ENCODE results near the gene KCNK15. TPM values are rescaled to one million over a fixed set of nuclear protein-coding genes. Genes with fewer than 3 reads are reported as not detected.

Gene KCNK15
- total and polyA plus RNA-seq, 9 of the 15 experiments (the other 6 are each of a cell fraction or from before 2014, with no cell fraction given), result 0.03 to 0.30 (median 0.17) TPM; not detected in 5

DNA sequence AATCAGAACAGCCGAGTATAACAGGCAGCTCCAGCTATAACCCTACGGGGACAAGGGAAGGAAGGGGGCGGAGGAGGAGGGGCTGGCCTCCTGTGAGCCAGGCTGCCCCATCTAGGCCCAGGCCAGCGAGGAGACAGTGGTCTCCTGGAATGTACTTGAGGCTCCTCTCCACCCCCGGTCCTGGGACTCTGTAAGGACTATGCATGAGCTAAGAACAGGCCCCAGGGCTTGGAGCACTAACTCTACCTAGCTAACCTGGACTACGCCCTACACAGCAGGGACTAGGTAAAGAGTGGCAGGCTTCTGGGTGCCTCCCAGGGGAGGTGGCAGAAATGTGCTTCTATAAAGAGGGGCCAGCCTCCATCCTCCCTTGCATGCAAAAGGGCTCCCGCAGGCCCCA lies 8.9 kb downstream of the KCNK15 start:
- Histone ChIP-seq H4K20me1 (replicated peaks; ENCODE audit: control insufficient read depth, insufficient read depth, low read length) (no peaks in the 10 kb centered on the region; the same call in 1 of the 2 replicates), H3K4me2 (ENCODE audit: insufficient read depth, low read length) (no peak overlapping the region), H3K4me3 (no peak overlapping the region), H3K9ac (ENCODE audit: insufficient read depth in 1 of 2, low read depth in 2 of 2, low read length in 2 of 2) (no peak overlapping the region), H3K9me1 (ENCODE audit: control insufficient read depth, insufficient read depth, low read length) (no peaks in the 10 kb centered on the region), H3K36me3 (ENCODE audit: control insufficient read depth, insufficient read depth, low read length) (no peaks in the 10 kb centered on the region), H2AFZ (ENCODE audit: low read depth, low read length) (no peak overlapping the region), H3K9me3 (replicated peaks; ENCODE audit: control insufficient read depth, insufficient read depth, low read depth, low read length) (no peaks in the 10 kb centered on the region), H3K27me3 (ENCODE audit: control insufficient read depth in 2 of 2, insufficient read depth in 2 of 2, low read length in 2 of 2) (peaks cover 15 to 90% of the 10 kb centered on the region in 2 experiments; a peak in 4 of 5 replicates), H3K27ac (ENCODE audit: extremely low read depth, low read depth, low read length) (no peak overlapping the region), H3K4me1 (replicated peaks in 1 of 2; ENCODE audit: control insufficient read depth in 2 of 2, insufficient read depth in 2 of 2, low read length in 2 of 2) (peaks cover 0 to 18% of the 10 kb centered on the region in 2 experiments; a peak in 3 of 5 replicates), H3K79me2 (ENCODE audit: control insufficient read depth, insufficient read depth, low read length) (no peaks in the 10 kb centered on the region)
- WGBS (ENCODE audit: insufficient coverage, low coverage, missing lambda C conversion rate), result 0% methylated on average over 7 of the region's 7 CpGs
- ChIA-PET POLR2A (interaction anchor here (0.8 kb wide), 1 partner anchor 43 kb away, joined by 5 read pairs; no protein-coding TSS in a partner anchor), CTCF (ENCODE audit: low intra/inter-chr PET ratio) (no interaction called here)
- no peak for FAIRE-seq
- in situ Hi-C loops (cut with MboI) (no loop called here), intact Hi-C loops (cut with micrococcal nuclease) (no loop called here)
- no peak for ATAC-seq
- no peak for DNase-seq (ENCODE audit: extremely low read depth in 1 of 4, low spot score in 3 of 4)
- BruUV-seq (replicated peaks), result no TSS peak
- TF ChIP-seq POLR2AphosphoS2 (IDR thresholded peaks at IDR 0.05; ENCODE audit: low read length), result no peak
- TF ChIP-seq KDM2B (CRISPR knock-in tag; IDR thresholded peaks at IDR 0.05), result no peak
- no peak for TF ChIP-seq SUPT5H (IDR thresholded peaks at IDR 0.05)
- TF ChIP-seq, protein P1, sequence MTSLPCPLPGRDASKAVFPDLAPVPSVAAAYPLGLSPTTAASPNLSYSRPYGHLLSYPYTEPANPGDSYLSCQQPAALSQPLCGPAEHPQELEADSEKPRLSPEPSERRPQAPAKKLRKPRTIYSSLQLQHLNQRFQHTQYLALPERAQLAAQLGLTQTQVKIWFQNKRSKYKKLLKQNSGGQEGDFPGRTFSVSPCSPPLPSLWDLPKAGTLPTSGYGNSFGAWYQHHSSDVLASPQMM (CRISPR knock-in tag; IDR thresholded peaks at IDR 0.05), result no peak
- TF ChIP-seq, protein P2, sequence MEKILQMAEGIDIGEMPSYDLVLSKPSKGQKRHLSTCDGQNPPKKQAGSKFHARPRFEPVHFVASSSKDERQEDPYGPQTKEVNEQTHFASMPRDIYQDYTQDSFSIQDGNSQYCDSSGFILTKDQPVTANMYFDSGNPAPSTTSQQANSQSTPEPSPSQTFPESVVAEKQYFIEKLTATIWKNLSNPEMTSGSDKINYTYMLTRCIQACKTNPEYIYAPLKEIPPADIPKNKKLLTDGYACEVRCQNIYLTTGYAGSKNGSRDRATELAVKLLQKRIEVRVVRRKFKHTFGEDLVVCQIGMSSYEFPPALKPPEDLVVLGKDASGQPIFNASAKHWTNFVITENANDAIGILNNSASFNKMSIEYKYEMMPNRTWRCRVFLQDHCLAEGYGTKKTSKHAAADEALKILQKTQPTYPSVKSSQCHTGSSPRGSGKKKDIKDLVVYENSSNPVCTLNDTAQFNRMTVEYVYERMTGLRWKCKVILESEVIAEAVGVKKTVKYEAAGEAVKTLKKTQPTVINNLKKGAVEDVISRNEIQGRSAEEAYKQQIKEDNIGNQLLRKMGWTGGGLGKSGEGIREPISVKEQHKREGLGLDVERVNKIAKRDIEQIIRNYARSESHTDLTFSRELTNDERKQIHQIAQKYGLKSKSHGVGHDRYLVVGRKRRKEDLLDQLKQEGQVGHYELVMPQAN (IDR thresholded peaks at IDR 0.05; ENCODE audit: borderline replicate concordance), result no peak
- no peak for TF ChIP-seq SAFB (IDR thresholded peaks at IDR 0.05; ENCODE audit: borderline replicate concordance, low read depth, low read length)
- no peak for TF ChIP-seq MCM2 (IDR thresholded peaks at IDR 0.05; ENCODE audit: low read depth)
- TF ChIP-seq, protein P3, sequence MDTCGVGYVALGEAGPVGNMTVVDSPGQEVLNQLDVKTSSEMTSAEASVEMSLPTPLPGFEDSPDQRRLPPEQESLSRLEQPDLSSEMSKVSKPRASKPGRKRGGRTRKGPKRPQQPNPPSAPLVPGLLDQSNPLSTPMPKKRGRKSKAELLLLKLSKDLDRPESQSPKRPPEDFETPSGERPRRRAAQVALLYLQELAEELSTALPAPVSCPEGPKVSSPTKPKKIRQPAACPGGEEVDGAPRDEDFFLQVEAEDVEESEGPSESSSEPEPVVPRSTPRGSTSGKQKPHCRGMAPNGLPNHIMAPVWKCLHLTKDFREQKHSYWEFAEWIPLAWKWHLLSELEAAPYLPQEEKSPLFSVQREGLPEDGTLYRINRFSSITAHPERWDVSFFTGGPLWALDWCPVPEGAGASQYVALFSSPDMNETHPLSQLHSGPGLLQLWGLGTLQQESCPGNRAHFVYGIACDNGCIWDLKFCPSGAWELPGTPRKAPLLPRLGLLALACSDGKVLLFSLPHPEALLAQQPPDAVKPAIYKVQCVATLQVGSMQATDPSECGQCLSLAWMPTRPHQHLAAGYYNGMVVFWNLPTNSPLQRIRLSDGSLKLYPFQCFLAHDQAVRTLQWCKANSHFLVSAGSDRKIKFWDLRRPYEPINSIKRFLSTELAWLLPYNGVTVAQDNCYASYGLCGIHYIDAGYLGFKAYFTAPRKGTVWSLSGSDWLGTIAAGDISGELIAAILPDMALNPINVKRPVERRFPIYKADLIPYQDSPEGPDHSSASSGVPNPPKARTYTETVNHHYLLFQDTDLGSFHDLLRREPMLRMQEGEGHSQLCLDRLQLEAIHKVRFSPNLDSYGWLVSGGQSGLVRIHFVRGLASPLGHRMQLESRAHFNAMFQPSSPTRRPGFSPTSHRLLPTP (IDR thresholded peaks at IDR 0.05; ENCODE audit: borderline replicate concordance, extremely low read depth, insufficient read length), result no peak
- TF ChIP-seq RFX1 (IDR thresholded peaks at IDR 0.05), result no peak
- TF ChIP-seq, protein P4, sequence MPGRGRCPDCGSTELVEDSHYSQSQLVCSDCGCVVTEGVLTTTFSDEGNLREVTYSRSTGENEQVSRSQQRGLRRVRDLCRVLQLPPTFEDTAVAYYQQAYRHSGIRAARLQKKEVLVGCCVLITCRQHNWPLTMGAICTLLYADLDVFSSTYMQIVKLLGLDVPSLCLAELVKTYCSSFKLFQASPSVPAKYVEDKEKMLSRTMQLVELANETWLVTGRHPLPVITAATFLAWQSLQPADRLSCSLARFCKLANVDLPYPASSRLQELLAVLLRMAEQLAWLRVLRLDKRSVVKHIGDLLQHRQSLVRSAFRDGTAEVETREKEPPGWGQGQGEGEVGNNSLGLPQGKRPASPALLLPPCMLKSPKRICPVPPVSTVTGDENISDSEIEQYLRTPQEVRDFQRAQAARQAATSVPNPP (IDR thresholded peaks at IDR 0.05; ENCODE audit: borderline replicate concordance, insufficient read depth, insufficient read length), result no peak
- TF ChIP-seq NELFE (IDR thresholded peaks at IDR 0.05; ENCODE audit: insufficient read depth, insufficient read length), result no peak
- TF ChIP-seq MXI1 (IDR thresholded peaks at IDR 0.05; ENCODE audit: low read depth, low read length), result no peak
- no peak for TF ChIP-seq ZNF253 (CRISPR knock-in tag; conservative IDR thresholded peaks at IDR 0.05)
- TF ChIP-seq, protein P5, sequence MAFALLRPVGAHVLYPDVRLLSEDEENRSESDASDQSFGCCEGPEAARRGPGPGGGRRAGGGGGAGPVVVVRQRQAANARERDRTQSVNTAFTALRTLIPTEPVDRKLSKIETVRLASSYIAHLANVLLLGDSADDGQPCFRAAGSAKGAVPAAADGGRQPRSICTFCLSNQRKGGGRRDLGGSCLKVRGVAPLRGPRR (CRISPR knock-in tag; IDR thresholded peaks at IDR 0.05), result no peak
